CD1c-positive myeloid dendritic cell (primary cell): ENCODE results near the gene SEC22C.
"Not testable (repeated sequence)": the region's sequence is repeated elsewhere in the genome, so short reads cannot be mapped to it uniquely, and the experiment has no call there.

Source experiments
- DNase-seq: peaks from one replicate; pipeline ENCODE4 v3.0.0-alpha.2; 2016; ENCODE audit errors: extremely low spot score

Gene SEC22C

GRCh38 chr3:42581400-42581708 is 413 bp downstream of the SEC22C start:
- DNase-seq, result no peak

GRCh38 chr3:42579346-42579745 is 2.4 kb downstream of the SEC22C start:
- DNase-seq, result not testable (repeated sequence)

DNA sequence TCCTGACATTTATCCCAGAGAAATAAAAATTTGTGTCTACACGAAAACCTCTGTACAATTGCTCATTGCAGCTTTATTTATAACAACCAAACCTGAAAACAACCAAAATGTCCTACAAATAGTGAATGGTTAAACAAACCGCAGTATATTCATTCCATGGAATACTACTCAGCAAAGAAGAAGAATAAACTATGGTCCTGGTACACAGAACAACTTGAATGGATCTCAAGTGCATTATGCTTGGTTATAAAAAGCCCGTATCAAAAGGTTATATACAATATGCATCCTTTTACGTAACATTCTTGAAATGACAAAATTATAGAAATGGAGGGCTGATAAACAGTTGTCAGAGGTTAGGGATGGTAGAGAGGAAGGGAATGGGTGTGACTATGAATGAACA is 3.7 kb downstream of the SEC22C start:
- no peak for DNase-seq

DNA sequence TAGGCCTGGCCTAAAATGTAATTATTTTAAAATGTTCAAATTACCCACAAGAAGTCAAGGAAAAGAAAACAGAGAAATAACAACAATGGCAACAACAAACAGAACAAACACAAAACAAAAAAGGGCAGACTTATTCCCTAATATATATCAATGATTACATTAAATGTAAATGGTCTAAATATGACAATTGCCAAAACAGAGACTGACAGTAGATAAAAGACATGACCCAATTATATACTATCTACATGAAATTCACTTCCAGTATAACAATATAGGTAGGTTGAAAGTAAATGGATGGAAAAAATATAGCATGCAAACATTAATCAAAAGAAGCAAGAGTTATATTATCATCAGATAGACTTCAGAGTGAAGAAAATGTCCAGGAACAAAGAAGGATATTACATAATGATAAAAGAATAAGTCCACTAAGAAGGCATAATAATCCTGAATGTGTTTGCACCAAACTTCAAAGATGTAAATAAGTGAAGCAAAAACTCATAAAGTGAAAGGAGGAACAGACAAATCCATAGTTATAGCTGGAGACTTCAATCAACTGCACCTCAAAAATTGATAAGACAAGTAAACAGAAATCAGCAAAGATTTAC is 6.5 kb downstream of the SEC22C start:
- DNase-seq, result no peak

DNA sequence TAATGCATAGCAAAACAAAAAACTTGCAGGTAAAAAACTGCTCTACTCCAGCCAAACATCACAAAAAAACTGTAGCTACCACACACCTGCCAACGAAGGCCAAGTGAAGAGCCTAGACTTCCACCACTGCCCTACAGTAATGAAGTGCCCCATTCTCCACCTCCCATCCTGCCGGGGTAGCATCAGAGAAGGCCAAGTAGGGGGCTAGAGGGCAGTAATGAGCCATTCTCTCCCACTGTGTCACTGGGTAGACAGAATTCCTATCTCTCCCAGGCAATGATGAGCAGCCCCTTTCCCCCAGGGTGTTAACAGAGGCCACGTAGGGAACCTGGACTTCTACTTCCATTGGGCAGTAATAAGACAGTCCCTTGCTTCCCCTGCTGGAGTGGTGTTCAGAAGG is 9.5 kb downstream of the SEC22C start:
- DNase-seq, result peak; percentile 32

DNA sequence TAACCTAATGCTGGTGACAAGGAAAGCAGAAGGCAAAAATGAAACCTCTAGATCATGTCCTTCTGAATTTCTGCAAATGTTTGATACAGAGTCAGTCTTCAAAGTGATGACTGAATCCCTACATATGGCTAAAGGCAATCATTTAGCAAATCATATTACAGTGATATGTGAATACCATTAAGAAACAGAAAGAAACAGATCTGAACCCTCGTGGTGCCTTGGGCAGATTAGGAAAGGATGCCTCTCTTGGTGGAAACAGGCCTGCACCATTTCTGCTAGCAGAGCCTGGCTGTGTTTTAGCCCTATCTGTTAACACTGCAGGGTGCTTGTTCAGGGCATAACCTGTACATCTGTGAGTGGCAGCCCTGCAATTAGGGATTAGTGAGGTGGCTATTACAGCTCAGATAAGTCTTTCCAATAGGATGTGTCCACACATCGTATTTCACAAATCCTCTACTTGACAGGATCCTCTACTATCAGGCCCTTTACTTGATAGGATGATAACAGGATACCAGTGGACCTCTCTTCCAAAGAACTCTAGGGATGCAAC is 12.1 kb downstream of the SEC22C start:
- no peak for DNase-seq

GRCh38 chr3:42562047-42562907 is 19.5 kb downstream of the SEC22C start:
- DNase-seq, result no peak

DNA sequence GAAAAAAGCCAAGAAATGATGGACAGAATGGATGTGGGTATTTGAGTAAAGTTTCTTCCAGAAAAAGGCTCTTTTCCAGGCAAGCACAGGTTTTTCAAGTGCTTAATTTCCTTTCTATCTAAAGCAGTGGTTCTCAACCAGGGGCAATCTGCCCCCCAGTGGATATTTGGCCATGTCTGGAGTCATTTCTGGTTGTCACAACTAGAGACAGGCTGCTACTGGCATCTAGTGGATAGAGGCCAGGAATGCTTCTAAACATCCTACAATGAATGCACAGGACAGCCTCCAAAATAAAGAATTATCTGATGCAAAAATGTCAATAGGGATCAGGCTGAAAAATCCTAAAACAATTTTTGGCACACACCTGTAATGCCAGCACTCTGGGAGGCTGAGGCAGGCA is 23.9 kb downstream of the SEC22C start:
- DNase-seq, result no peak

- DNase-seq, result not testable (repeated sequence)
These were observed 24.9 kb downstream of the SEC22C start for GRCh38 chr3:42556817-42557216.

DNA sequence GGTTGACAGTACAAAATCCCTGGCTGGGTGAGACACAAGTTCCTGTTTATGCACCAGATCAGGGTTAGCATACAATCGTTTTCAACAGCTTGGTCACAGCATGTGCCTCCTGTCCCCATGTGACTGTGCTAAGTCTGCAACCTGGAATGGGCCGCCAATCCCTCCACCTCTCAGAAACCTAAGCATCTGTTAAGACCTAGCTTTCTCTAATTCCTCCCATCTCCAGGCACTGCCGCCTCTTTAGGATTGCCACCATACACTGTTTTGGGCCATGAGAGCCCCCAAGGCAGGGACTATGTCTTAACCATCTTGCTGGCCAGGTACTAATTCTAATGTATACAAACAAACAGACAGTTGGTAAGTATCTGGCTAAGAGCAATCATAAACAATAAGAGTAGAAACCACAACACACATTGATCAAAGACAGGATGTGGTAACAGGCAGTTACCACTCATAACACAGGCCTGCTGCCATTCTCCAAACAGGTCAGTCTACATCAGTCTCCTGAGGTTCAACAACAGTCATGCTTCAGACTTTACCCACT is 25.6 kb downstream of the SEC22C start:
- DNase-seq, result no peak

DNA sequence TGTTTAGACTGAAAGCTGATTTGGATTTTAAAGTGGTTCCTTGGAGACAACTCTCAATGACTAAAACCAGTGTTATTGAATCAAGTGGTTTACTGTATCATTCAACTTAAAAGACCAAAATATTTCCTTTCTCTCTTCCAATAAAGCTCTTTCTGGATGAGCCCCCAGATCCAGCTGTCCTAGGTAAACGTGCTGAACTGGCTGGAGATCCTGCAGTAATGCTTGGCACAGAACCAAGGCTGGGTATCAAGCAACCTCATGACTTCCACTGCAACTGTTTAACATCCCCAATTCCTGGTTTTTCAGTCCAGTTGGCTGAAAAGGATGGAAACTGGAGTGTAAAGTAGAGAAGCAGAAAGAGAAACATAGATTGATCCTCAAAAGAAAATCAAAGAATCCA is 28.9 kb downstream of the SEC22C start:
- no peak for DNase-seq

GRCh38 chr3:42550250-42550649 is 31.5 kb downstream of the SEC22C start:
- DNase-seq, result no peak

DNA sequence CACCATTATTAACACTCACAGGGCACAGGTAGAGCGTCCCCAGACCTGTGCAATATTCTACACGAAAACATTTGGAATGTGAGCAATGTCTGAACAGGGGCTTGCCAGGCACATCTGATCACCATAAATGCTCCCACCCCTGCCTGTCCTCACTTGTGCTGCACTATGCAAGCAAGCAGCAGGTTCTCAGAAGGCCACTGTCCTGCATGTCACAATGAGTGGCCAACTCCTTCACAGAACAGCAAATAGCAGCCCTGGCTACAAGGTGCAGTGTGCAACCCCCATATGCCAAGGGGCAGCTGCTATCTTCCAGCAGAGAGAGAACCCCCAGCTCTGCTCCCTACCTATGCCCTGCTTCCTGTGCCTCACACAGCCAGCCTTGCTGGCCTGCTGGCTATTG is 32.6 kb downstream of the SEC22C start:
- DNase-seq, result no peak

DNA sequence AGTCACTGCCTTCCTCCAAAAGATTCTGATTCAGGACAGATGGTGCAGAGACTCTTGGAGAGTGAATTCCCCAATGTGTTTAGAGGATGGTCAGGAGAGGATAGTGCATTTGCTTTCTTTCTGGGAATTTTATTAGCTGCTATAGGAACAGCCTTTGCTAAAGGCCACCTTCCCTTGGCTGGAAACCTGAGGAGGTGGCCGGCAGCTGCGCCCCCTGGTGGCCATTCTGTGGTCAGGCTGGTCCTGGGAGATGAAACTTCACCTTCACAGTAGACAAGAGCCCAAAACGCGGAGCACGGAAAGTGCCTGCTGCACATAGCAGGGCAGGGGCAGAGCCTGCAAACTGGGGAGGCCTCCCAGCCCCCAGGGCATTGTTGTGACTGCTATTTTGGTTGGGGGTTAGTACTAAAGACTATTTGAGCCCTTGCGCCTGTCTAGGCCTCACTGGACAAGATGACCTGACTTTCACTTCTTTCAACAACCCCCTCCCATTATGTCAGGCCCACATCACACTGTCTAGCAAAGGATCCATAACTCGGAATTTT is 34.3 kb downstream of the SEC22C start:
- peak; percentile 59 for DNase-seq

DNA sequence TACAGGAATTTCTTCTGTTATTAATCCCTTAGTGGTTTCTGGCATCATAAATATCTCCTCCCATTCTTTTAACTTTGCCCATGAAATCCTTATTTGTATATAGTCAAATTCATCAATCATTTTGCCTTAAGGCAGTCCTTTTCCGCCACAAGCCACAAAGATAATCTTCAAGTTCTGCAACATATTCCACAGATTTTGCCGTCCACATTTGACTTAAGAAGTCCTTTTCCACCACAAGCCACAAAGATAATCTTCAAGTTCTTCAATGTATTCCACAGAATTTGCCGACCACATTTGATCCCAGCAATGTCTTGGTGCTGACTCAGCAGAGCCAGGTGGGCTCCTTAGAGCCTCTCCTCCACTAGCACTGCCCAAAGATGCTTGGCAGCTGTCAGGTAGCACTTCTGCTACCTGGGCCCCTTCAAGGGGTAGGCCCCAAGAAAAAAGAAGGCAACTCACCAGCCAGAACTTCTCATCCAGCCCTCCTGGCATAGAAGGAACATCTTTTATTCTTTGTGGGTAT is 35.0 kb downstream of the SEC22C start:
- DNase-seq, result no peak

- DNase-seq, result no peak
These were observed 36.4 kb downstream of the SEC22C start for GRCh38 chr3:42545284-42545900.

DNA sequence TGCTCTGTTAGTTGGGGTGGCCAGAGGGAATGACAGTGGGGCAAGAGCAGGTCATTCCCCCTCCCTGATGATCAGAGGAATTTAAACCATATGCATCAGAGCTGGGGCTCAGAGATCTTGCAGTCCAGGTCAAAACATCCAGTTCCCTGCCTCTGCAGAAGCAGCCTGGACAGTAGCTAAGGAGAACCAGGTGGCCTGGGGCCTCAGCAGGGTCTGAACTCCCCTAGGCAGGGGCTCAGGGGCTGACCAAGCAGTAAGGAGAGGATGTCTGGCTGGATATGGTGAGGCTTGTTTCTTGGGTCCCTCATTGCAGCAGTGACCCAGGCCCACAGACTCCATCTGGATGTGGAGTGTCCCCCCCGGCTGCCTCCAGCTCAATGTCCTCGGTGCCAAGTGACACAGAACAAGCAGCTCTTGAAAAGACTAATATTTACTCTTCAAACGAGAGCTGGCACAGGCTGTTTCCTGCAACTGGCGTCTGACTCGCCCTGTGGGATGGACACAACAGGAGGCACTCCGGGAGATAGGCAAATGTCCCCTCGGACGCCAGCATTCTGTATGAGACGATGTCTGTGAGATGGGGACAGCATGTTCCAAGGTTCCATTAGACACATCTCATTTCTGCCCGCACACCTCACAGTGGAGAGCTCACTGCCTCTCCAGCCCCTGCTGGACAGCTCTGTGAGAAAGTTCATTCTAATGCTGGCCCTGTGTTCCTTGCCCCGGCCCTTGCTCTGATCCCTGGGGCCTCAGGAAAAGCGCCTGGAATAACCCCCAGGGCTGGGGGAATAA is 37.1 kb downstream of the SEC22C start:
- no peak for DNase-seq

DNA sequence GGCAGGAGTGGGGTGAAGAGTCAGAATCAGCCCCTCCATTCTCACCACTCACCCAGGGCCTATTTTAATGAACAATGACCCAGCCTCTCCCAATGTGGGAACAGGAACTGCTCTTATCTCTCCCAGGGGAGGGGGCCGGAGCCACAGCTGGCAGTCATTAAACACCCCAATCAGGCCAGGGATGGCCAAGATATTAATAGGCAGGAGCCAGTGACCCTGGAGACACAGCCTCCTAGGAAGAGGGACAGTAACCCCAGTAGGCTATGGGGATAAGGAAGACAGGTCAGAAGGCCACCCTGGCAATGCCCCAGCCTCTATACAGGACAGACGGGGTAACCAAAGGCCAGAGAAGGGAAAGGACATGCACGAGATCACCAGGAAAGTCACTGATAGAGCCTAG is 40.7 kb downstream of the SEC22C start:
- no peak for DNase-seq

DNA sequence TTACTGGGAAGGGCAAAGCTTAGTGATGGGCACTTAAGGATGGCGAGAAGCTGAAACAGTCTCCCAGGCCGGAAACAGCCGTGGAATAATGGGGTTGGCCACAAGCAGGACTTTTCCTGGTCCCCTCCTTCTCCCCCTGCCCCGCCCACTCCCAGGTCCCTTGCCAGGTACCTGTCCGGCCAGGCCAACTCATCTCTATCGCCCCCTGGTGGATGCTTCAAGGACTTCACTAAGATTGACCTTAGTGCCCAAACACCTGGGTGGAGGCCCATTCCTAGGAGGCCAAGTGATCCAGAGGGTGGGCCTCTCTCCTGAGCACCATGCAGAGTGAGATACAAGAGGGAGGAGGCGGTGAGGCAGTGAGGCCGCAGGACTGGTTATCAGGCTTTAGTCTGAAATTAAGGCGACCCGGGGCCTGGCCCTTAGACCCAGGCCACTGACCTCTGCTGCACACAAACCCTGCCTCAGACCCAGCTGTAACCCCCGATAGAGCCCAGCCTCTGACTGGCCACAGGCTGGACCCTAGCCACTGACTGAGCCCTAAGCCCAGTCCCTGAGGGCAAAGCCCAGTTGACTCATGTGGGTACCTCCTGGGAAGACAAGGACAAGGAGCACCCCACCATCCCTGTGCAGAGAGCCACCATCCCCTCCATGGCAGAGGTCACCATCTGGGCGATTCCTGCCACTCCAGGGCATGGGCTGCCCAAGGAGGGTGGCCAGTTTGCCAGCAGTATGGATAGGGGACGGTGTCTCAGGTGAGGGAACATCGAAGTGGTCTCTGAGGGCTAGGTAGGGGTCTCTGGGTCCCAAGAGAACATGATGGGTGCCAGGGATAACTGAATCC is 41.7 kb downstream of the SEC22C start:
- peak; percentile 59 for DNase-seq

DNA sequence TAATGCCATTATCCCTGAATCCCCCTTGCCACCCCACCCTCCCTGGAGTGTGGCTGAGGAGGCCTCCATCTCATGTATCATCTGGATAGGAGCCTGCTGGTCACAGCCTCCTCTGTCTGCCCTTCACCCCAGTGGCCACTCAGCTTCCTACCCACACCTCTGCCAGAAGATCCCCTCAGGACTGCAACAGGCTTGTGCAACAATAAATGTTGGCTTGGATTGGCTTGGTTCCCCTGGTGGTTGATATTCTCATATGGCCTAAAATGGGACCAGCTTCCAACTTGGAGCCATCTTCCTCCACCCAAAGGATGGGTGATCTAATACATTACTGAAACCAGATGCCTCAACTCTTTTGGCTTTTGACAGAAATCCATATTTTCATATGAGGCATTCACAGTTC is 44.4 kb downstream of the SEC22C start:
- no peak for DNase-seq
